ENCODE measurements around the gene HTR4. TPM values are rescaled to one million over a fixed set of nuclear protein-coding genes. Genes with fewer than 3 reads are reported as not detected.

The HTR4 gene
- total and polyA plus RNA-seq, 2 donors (not counting 3 experiments of a cell fraction or from before 2014, with no cell fraction given), result not detected

DNA sequence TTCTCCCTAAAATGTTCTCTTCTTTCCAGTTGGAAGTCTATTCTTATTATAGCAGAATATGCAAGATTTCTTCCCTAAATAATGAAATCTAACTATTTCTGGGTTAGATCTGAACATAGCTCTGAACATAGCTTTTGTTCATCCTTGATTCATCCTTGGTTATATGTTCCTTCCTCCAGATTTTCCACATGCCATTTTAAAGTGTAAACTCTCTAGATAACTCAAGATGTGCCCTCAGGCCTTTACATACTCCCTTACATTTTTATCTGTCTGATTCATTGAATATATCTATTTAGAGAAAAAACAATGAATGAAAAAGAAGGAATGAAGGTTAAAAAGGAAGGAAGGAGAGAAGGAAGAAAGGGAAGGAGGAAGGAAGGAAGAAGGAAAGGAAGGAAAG is 169.7 kb downstream of the HTR4 start:
- intact Hi-C loops (cut with micrococcal nuclease), result no loop called here
- Histone ChIP-seq H3K27ac (ENCODE audit: insufficient read depth, low read depth, low read length) (no peak overlapping the region), H3K27me3 (ENCODE audit: control insufficient read depth in 2 of 2, insufficient read depth in 2 of 2, low read length in 2 of 2) (peaks cover 3 to 15% of the 10 kb centered on the region in 2 experiments), H3K9ac (replicated peaks; ENCODE audit: extremely low read depth, insufficient read depth, low read length) (no peak overlapping the region), H3K4me2 (ENCODE audit: insufficient read depth, low read length) (no peak overlapping the region), H3K9me3 (replicated peaks; ENCODE audit: control insufficient read depth, insufficient read depth, low read length) (no peaks in the 10 kb centered on the region), H3K9me1 (replicated peaks; ENCODE audit: control insufficient read depth, extremely low read depth, insufficient read depth, low read length) (no peaks in the 10 kb centered on the region), H3K4me3 (replicated peaks in 1 of 3; ENCODE audit: insufficient read depth in 1 of 3, low read depth in 1 of 3, low read length in 3 of 3) (no peak overlapping the region), H3K4me1 (ENCODE audit: control insufficient read depth, extremely low read depth, insufficient read depth, low read length) (no peaks in the 10 kb centered on the region), H3K36me3 (ENCODE audit: control insufficient read depth in 2 of 2, extremely low read depth in 1 of 2, insufficient read depth in 2 of 2, low read length in 2 of 2) (no peaks in the 10 kb centered on the region), H4K20me1 (replicated peaks; ENCODE audit: control insufficient read depth, extremely low read depth, insufficient read depth, low read length) (no peaks in the 10 kb centered on the region), H3K79me2 (ENCODE audit: control insufficient read depth, insufficient read depth, low read length) (no peaks in the 10 kb centered on the region), H2AFZ (ENCODE audit: low read depth, low read length) (no peak overlapping the region)
- FAIRE-seq (no peak), DNase-seq (ENCODE audit: low read depth, low spot score) (no peak)
- no peak for TF ChIP-seq FOS (IDR thresholded peaks at IDR 0.05; ENCODE audit: borderline replicate concordance, insufficient read depth, low read length)
- TF ChIP-seq POLR2A (IDR thresholded peaks at IDR 0.05; ENCODE audit: low read depth, low read length), result no peak
- TF ChIP-seq POLR2AphosphoS5 (IDR thresholded peaks at IDR 0.05; ENCODE audit: insufficient read depth, low read depth, low read length), result no peak
- no peak for TF ChIP-seq GATA2 (IDR thresholded peaks at IDR 0.05; ENCODE audit: insufficient read depth, insufficient read length, low read depth, low read length)
- TF ChIP-seq MYC (IDR thresholded peaks at IDR 0.05; ENCODE audit: low read depth, low read length), result no peak
- TF ChIP-seq, protein P1, sequence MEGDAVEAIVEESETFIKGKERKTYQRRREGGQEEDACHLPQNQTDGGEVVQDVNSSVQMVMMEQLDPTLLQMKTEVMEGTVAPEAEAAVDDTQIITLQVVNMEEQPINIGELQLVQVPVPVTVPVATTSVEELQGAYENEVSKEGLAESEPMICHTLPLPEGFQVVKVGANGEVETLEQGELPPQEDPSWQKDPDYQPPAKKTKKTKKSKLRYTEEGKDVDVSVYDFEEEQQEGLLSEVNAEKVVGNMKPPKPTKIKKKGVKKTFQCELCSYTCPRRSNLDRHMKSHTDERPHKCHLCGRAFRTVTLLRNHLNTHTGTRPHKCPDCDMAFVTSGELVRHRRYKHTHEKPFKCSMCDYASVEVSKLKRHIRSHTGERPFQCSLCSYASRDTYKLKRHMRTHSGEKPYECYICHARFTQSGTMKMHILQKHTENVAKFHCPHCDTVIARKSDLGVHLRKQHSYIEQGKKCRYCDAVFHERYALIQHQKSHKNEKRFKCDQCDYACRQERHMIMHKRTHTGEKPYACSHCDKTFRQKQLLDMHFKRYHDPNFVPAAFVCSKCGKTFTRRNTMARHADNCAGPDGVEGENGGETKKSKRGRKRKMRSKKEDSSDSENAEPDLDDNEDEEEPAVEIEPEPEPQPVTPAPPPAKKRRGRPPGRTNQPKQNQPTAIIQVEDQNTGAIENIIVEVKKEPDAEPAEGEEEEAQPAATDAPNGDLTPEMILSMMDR (IDR thresholded peaks at IDR 0.05; ENCODE audit: extremely low read depth in 1 of 2, insufficient read depth in 1 of 2, low read depth in 1 of 2, low read length in 2 of 2), result no peak
- TF ChIP-seq EZH2 (IDR thresholded peaks at IDR 0.05; ENCODE audit: borderline replicate concordance, low read depth, low read length, severe bottlenecking), result no peak
- TF ChIP-seq JUN (IDR thresholded peaks at IDR 0.05; ENCODE audit: borderline replicate concordance, insufficient read depth, insufficient read length, low read depth), result no peak
- TF ChIP-seq, protein P2, sequence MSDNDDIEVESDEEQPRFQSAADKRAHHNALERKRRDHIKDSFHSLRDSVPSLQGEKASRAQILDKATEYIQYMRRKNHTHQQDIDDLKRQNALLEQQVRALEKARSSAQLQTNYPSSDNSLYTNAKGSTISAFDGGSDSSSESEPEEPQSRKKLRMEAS (IDR thresholded peaks at IDR 0.05; ENCODE audit: insufficient read depth, insufficient read length), result no peak
- ChIA-PET CTCF (interaction anchor here (1.2 to 5.8 kb wide), 7 partner anchors 11 to 246 kb away, joined by 3 to 141 read pairs (median 11); no protein-coding TSS in a partner anchor), POLR2A (no interaction called here)
- dilution Hi-C loops (cut with MboI; ENCODE audit: extremely low pct_ligation_motif_present, low sequenced_read_pairs), result no loop called here
- BruUV-seq (replicated peaks), result no TSS peak
